HepG2 (cell line): ENCODE results near the gene SPRED3. TPM values are rescaled to one million over a fixed set of nuclear protein-coding genes. Genes with fewer than 3 reads are reported as not detected.
A peak's percentile ranks its signal among the peaks of the same experiment; 100 is the strongest.

ENCODE experiments used
- BRCA1 ChIP-seq: sonication (generic); formaldehyde crosslinking; IDR thresholded peaks from 2 replicates; pipeline ENCODE4 v1.4.0; 2020; ENCODE audit warnings: missing genetic modification reagents
- CTCF ChIP-seq: sonication (generic); formaldehyde crosslinking; IDR thresholded peaks from 2 replicates; pipeline ENCODE4 v1.5.0; 2020; ENCODE audit warnings: mild to moderate bottlenecking, missing genetic modification reagents, moderate library complexity
- FOXA1 ChIP-seq, 2 experiments: fragments of 450-650 bp in 1 of 2; sonication (generic) in 1 of 2; formaldehyde crosslinking in 1 of 2; IDR thresholded peaks; 2 replicates each; pipeline versions ENCODE4 v1.4.0 to v1.6.1; 2016 to 2020; ENCODE audit warnings: missing genetic modification reagents in 1 of 2
- HINFP ChIP-seq: sonication (generic); formaldehyde crosslinking; IDR thresholded peaks from 2 replicates; pipeline ENCODE4 v1.4.0; 2020; ENCODE audit warnings: low read depth, mild to moderate bottlenecking, missing genetic modification reagents
- HNF4G ChIP-seq, 2 experiments: sonication (generic) in 1 of 2; formaldehyde crosslinking in 1 of 2; IDR thresholded peaks; 2 replicates each; pipeline versions ENCODE4 v1.4.0 to v1.6.1; 2011 to 2020; ENCODE audit warnings: borderline replicate concordance in 2 of 2, low read depth in 2 of 2, mild to moderate bottlenecking in 2 of 2, low read length in 1 of 2, missing genetic modification reagents in 1 of 2, moderate library complexity in 1 of 2
- HOXA3 ChIP-seq: sonication (generic); formaldehyde crosslinking; IDR thresholded peaks from 2 replicates; pipeline ENCODE4 v1.5.0; 2020; ENCODE audit warnings: missing genetic modification reagents
- KIAA2018 ChIP-seq: sonication (generic); formaldehyde crosslinking; IDR thresholded peaks from 2 replicates; pipeline ENCODE4 v1.5.0; 2020; ENCODE audit warnings: mild to moderate bottlenecking, missing genetic modification reagents, borderline replicate concordance
- MYC ChIP-seq: sonication (generic); formaldehyde crosslinking; IDR thresholded peaks from 2 replicates; pipeline ENCODE4 v1.9.0; 2021; ENCODE audit warnings: missing genetic modification reagents, borderline replicate concordance
- NFE2L1 ChIP-seq: sonication (generic); formaldehyde crosslinking; IDR thresholded peaks from 2 replicates; pipeline ENCODE4 v1.4.0; 2020; ENCODE audit warnings: missing genetic modification reagents, mild to moderate bottlenecking, borderline replicate concordance
- NR2F6 ChIP-seq, 2 experiments: IDR thresholded peaks; 2 replicates each; pipeline ENCODE4 v1.6.1; 2016; ENCODE audit warnings: antibody characterized with exemption in 1 of 2, mild to moderate bottlenecking in 1 of 2
- TEF ChIP-seq: sonication (generic); formaldehyde crosslinking; IDR thresholded peaks from 2 replicates; pipeline ENCODE4 v1.5.0; 2020; ENCODE audit warnings: missing genetic modification reagents
- ZMYM4 ChIP-seq: sonication (generic); formaldehyde crosslinking; IDR thresholded peaks from 2 replicates; pipeline ENCODE4 v1.8.1; 2023; ENCODE audit warnings: mild to moderate bottlenecking, missing genetic modification reagents
- ZNF160 ChIP-seq: sonication (generic); formaldehyde crosslinking; IDR thresholded peaks from 2 replicates; pipeline ENCODE4 v1.8.0; 2022; ENCODE audit warnings: mild to moderate bottlenecking, inconsistent platforms, missing genetic modification reagents
- ZNF350 ChIP-seq: sonication (generic); formaldehyde crosslinking; IDR thresholded peaks from 2 replicates; pipeline ENCODE4 v1.4.0; 2020; ENCODE audit warnings: mild to moderate bottlenecking, low read depth, missing genetic modification reagents, borderline replicate concordance
- ZNF724P ChIP-seq: sonication (generic); formaldehyde crosslinking; IDR thresholded peaks from 2 replicates; pipeline ENCODE4 v1.8.0; 2022; ENCODE audit warnings: missing genetic modification reagents, borderline replicate concordance
- polyA plus RNA-seq, 8 experiments: library from polyadenylated mRNA; depleted of rRNA in 3 of 8; stranded (reverse) in 7 of 8; unstranded in 1 of 8; fragments of >200 nt; fragmentation: Illumina TruSeq in 4 of 8; extraction: Trizol in 4 of 8; gene quantifications; 2 replicates each; pipeline versions ENCODE4 v1.2.1 to v1.2.3, GENCODE V29; 2011 to 2016; ENCODE audit warnings: low read depth in 4 of 8, missing spikeins in 1 of 8, mixed read lengths in 1 of 8; ENCODE audit not compliant: insufficient read depth in 1 of 8
- total RNA-seq, 5 experiments: library from RNA; depleted of rRNA; stranded (reverse); fragments of >200 nt; fragmentation: Illumina TruSeq; extraction: Trizol; gene quantifications; 2 replicates each; pipeline ENCODE4 v1.2.3, GENCODE V29; 2016; ENCODE audit warnings: low read depth in 1 of 5

SPRED3 gene
- total and polyA plus RNA-seq, 2 of the 13 experiments (the other 11 are each of a cell fraction or from before 2014, with no cell fraction given) = 0.15 to 0.17 TPM

GRCh38 chr19:38402967-38403674 lies 14.6 kb downstream of the SPRED3 start, which contains the start of gene FAM98C (continued):
- TF ChIP-seq NFE2L1 (CRISPR knock-in tag) (no peak), MYC (CRISPR knock-in tag) (peak; percentile 84), BRCA1 (0 out of 2 replicates have a peak, but pooled peaks have one; percentile 21), ZNF160 (CRISPR knock-in tag) (peak; percentile 76), ZNF350 (CRISPR knock-in tag) (peak; percentile 51), HOXA3 (peak; percentile 84), ZMYM4 (CRISPR knock-in tag) (peak; percentile 91), ZNF724P (CRISPR knock-in tag) (peak; percentile 85), TEF (CRISPR knock-in tag) (0 out of 2 replicates have a peak, but pooled peaks have one; percentile 48), CTCF (CRISPR knock-in tag) (peak; percentile 97), NR2F6 (IDR thresholded peaks at IDR 0.05) (no peak), NR2F6 (CRISPR knock-in tag; IDR thresholded peaks at IDR 0.05) (0 out of 2 replicates have a peak, but pooled peaks have one; percentile 37), FOXA1 (IDR thresholded peaks at IDR 0.05) (no peak), FOXA1 (CRISPR knock-in tag; IDR thresholded peaks at IDR 0.05) (no peak), KIAA2018 (CRISPR knock-in tag) (no peak), HINFP (CRISPR knock-in tag) (peak; percentile 54; the same call in 1 of the 2 replicates), HNF4G (IDR thresholded peaks at IDR 0.05; ENCODE audit: borderline replicate concordance, low read depth, low read length) (no peak), HNF4G (CRISPR knock-in tag; IDR thresholded peaks at IDR 0.05; ENCODE audit: borderline replicate concordance, low read depth) (peak; percentile 36; the same call in 1 of the 2 replicates)
